Endodermal cell (in vitro differentiated cells): ENCODE results near the gene ACAD10. TPM values are rescaled to one million over a fixed set of nuclear protein-coding genes. Genes with fewer than 3 reads are reported as not detected.

ENCODE experiments used
- DNase-seq: peaks from one replicate; pipeline ENCODE4 v3.0.0-alpha.2; 2017
- H3K27ac ChIP-seq: 2 replicates; pipeline ENCODE4 v1.5.1; 2013; ENCODE audit warnings: mild to moderate bottlenecking, low read depth, low read length, moderate library complexity
- H3K27me3 ChIP-seq: 2 replicates; pipeline ENCODE4 v1.6.1; 2013; ENCODE audit warnings: mild to moderate bottlenecking, low read length, moderate library complexity; ENCODE audit not compliant: insufficient read depth, control insufficient read depth, poor library complexity, severe bottlenecking
- H3K36me3 ChIP-seq: 2 replicates; pipeline ENCODE4 v1.7.0; 2013; ENCODE audit warnings: mild to moderate bottlenecking, low read length, moderate library complexity; ENCODE audit not compliant: control insufficient read depth, insufficient read depth
- H3K4me1 ChIP-seq: one replicate; pipeline ENCODE4 v1.7.0; 2013; ENCODE audit warnings: low read length; ENCODE audit not compliant: control insufficient read depth, insufficient read depth
- H3K4me3 ChIP-seq: 2 replicates; pipeline ENCODE4 v1.5.1; 2013; ENCODE audit warnings: mild to moderate bottlenecking, low read length, moderate library complexity
- H3K9ac ChIP-seq: 2 replicates; pipeline ENCODE4 v1.6.1; 2013; ENCODE audit warnings: mild to moderate bottlenecking, low read length, moderate library complexity; ENCODE audit not compliant: poor library complexity, severe bottlenecking; ENCODE audit errors: extremely low read depth
- H3K9me3 ChIP-seq: 2 replicates; pipeline ENCODE4 v1.6.1; 2013; ENCODE audit warnings: mild to moderate bottlenecking, low read length, moderate library complexity; ENCODE audit not compliant: control insufficient read depth
- H3K27ac Mint-ChIP-seq: 2 replicates; pipeline ENCODE4 v1.8.0; 2020; ENCODE audit warnings: mixed read lengths
- H3K27me3 Mint-ChIP-seq: 2 replicates; pipeline ENCODE4 v1.8.0; 2021; ENCODE audit warnings: mild to moderate bottlenecking, mixed read lengths; ENCODE audit not compliant: insufficient read depth
- H3K36me3 Mint-ChIP-seq: 2 replicates; pipeline ENCODE4 v1.8.0; 2020; ENCODE audit warnings: low read depth, mixed read lengths
- H3K4me1 Mint-ChIP-seq: 2 replicates; pipeline ENCODE4 v1.8.0; 2020; ENCODE audit warnings: mixed read lengths
- H3K4me3 Mint-ChIP-seq: 2 replicates; pipeline ENCODE4 v1.8.0; 2020; ENCODE audit warnings: mild to moderate bottlenecking, moderate library complexity, mixed read lengths
- H3K9me3 Mint-ChIP-seq: 2 replicates; pipeline ENCODE4 v1.8.0; 2020; ENCODE audit warnings: mild to moderate bottlenecking, mixed read lengths
- WGBS, 2 experiments: methylation state at CpG; one replicate each; pipeline versions ENCODE4 v1.1.5 to v1.1.7; 2013; ENCODE audit warnings: missing lambda C conversion rate in 2 of 2, mixed read lengths in 1 of 2; ENCODE audit not compliant: insufficient coverage in 1 of 2, insufficient read length in 1 of 2; 5-methylcytosine and 5-hydroxymethylcytosine counted together
- total RNA-seq, 2 donors: library from RNA; stranded (reverse); fragmentation: NEBNext Ultra II Directional in 1 of 2; extraction: Animal tissue kit (Norgen Biotek cat#: 25700) in 1 of 2; gene quantifications; 2 replicates in 1 of 2; 3 replicates in 1 of 2; pipeline ENCODE4 v1.2.1, GENCODE V29; 2021
- TF ChIP-seq, protein P1 (sequence below): fragments of 200-600 bp; sonication (generic); conservative IDR thresholded peaks from 2 replicates; pipeline ENCODE4 v1.5.0; 2021; ENCODE audit warnings: antibody characterized with exemption, mild to moderate bottlenecking

Gene ACAD10
- total RNA-seq, 2 donors from 2014 or later, result 43.7 to 47.0 TPM

DNA sequence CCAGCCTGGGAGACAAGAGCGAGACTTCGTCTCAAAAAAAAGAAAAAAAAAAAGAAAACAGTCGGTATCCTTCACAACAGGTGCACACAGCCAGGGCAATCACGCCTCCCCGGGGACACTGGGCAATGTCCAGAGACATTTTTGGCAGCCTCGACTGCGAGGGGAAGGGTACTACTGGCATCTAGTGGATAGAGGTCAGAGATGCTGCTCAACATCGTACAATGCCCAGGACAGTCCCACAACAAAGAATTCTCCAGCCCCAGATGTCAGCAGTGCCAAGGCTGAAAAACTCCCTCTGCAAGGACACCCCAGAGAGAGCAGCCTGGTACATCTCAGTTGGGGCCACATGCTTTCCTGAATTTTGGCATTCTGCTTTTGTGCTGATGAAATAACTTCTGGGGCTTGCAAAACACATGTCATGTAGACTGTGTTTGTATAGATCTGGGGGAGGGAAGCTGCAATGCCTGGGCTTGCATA lies 102.4 kb downstream of the ACAD10 start:
- Histone ChIP-seq H3K27me3 (no peaks in the 10 kb centered on the region), H3K27ac (no peak overlapping the region), H3K4me3 (no peak overlapping the region), H3K4me1 (no peaks in the 10 kb centered on the region), H3K9me3 (no peaks in the 10 kb centered on the region), H3K36me3 (peaks cover 51% of the 10 kb centered on the region), H3K9ac (no peak overlapping the region)
- WGBS, 2 experiments, result 81 to 88% methylated on average over 3 to 8 of the region's 8 CpGs
- TF ChIP-seq, protein P1, sequence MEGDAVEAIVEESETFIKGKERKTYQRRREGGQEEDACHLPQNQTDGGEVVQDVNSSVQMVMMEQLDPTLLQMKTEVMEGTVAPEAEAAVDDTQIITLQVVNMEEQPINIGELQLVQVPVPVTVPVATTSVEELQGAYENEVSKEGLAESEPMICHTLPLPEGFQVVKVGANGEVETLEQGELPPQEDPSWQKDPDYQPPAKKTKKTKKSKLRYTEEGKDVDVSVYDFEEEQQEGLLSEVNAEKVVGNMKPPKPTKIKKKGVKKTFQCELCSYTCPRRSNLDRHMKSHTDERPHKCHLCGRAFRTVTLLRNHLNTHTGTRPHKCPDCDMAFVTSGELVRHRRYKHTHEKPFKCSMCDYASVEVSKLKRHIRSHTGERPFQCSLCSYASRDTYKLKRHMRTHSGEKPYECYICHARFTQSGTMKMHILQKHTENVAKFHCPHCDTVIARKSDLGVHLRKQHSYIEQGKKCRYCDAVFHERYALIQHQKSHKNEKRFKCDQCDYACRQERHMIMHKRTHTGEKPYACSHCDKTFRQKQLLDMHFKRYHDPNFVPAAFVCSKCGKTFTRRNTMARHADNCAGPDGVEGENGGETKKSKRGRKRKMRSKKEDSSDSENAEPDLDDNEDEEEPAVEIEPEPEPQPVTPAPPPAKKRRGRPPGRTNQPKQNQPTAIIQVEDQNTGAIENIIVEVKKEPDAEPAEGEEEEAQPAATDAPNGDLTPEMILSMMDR, result peak; percentile 63
- no peak overlapping the region for H3K4me3 Mint-ChIP-seq
- H3K4me1 Mint-ChIP-seq, result no peaks in the 10 kb centered on the region
- no peaks in the 10 kb centered on the region for H3K9me3 Mint-ChIP-seq
- peaks cover 74% of the 10 kb centered on the region for H3K36me3 Mint-ChIP-seq
- no peak overlapping the region for H3K27ac Mint-ChIP-seq
- H3K27me3 Mint-ChIP-seq, result no peaks in the 10 kb centered on the region
- peak; percentile 66 for DNase-seq

DNA sequence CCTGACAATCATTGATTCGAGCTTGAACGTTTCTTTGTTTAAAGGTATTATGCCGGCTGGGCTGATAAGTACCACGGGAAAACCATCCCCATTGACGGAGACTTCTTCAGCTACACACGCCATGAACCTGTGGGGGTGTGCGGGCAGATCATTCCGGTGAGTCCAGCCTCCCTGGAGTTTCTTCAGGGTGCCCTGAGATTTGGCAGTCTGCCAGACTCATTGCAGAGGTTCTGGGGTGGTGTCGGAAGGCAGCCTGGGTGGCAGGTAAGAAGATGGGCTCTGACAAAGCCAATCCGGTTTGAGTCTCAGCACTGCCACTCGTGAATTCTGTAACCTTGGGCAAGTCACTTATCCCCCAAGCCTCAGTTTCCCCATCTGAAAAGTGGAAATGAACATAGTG lies 103.9 kb downstream of the ACAD10 start:
- no peaks in the 10 kb centered on the region for H3K4me1 ChIP-seq
- no peak overlapping the region for H3K4me3 ChIP-seq
- no peak for DNase-seq
- no peaks in the 10 kb centered on the region for H3K27me3 ChIP-seq
- H3K9ac ChIP-seq, result no peak overlapping the region
- TF ChIP-seq, protein P1, result no peak
- H3K36me3 ChIP-seq, result peaks cover 49% of the 10 kb centered on the region
- Mint-ChIP-seq H3K36me3 (peaks cover 75% of the 10 kb centered on the region), H3K27me3 (no peaks in the 10 kb centered on the region), H3K27ac (peak overlapping the region; percentile 26), H3K4me3 (no peak overlapping the region), H3K9me3 (no peaks in the 10 kb centered on the region), H3K4me1 (no peaks in the 10 kb centered on the region)
- H3K9me3 ChIP-seq, result no peaks in the 10 kb centered on the region
- WGBS, 2 experiments, result 96% methylated on average over 11 of the region's 11 CpGs
- no peak overlapping the region for H3K27ac ChIP-seq

DNA sequence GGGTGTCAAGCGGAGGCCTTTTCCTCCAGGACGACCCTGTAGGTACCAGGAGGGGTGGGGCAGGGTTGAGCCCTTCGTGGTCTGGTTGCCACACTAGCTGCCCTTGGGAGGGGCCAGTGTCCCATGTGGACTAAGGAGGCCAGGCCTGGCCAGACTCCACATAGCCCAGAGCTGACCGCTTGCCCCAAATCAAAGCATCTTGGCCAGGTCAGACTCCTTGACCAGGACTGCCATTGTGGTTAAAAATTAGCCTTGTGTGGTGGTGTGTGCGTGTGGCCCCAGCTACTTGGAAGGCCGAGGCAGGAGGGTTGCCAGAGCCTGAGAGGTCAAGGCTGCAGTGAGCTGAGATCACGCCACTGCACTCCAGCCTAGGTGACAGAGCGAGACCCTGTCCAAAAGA lies 105.7 kb downstream of the ACAD10 start:
- Histone ChIP-seq H3K4me3 (no peak overlapping the region), H3K27ac (no peak overlapping the region), H3K9me3 (no peaks in the 10 kb centered on the region), H3K4me1 (no peaks in the 10 kb centered on the region), H3K9ac (no peak overlapping the region), H3K36me3 (peaks cover 42% of the 10 kb centered on the region), H3K27me3 (no peaks in the 10 kb centered on the region)
- Mint-ChIP-seq H3K27me3 (no peaks in the 10 kb centered on the region), H3K4me3 (no peak overlapping the region), H3K36me3 (peaks cover 69% of the 10 kb centered on the region), H3K27ac (no peak overlapping the region), H3K4me1 (no peaks in the 10 kb centered on the region), H3K9me3 (no peaks in the 10 kb centered on the region)
- no peak for DNase-seq
- TF ChIP-seq, protein P1, result no peak
- 80 to 96% methylated on average over 3 to 8 of the region's 8 CpGs for WGBS, 2 experiments
